Karpas-422 (cell line): ENCODE results near the gene ROBO1. TPM values are rescaled to one million over a fixed set of nuclear protein-coding genes. Genes with fewer than 3 reads are reported as not detected.

Experiments used
- DNase-seq: peaks from one replicate; pipeline ENCODE4 v3.0.0-alpha.2; 2015
- H2AFZ ChIP-seq: fragments of 200-600 bp; sonication (generic); 2 replicates; pipeline ENCODE4 v1.6.1; 2014; ENCODE audit warnings: antibody characterized with exemption, low read length, mixed read lengths
- H3K27ac ChIP-seq: fragments of 200-600 bp; sonication (generic); 2 replicates; pipeline ENCODE4 v1.5.1; 2014; ENCODE audit warnings: mild to moderate bottlenecking, low read length, moderate library complexity
- H3K27me3 ChIP-seq: fragments of 200-600 bp; sonication (generic); 2 replicates; pipeline ENCODE4 v1.6.1; 2014; ENCODE audit warnings: low read length, mixed read lengths
- H3K36me3 ChIP-seq: fragments of 200-600 bp; sonication (generic); 2 replicates; pipeline ENCODE4 v1.6.1; 2014; ENCODE audit warnings: low read length, mixed read lengths; ENCODE audit not compliant: insufficient read depth
- H3K4me1 ChIP-seq: fragments of 200-600 bp; sonication (generic); 2 replicates; pipeline ENCODE4 v1.6.1; 2014; ENCODE audit warnings: mild to moderate bottlenecking, low read length, mixed read lengths
- H3K4me2 ChIP-seq: fragments of 200-600 bp; sonication (generic); 2 replicates; pipeline ENCODE4 v1.6.1; 2014; ENCODE audit warnings: low read length, low read depth, mild to moderate bottlenecking; ENCODE audit not compliant: poor library complexity, severe bottlenecking
- H3K4me3 ChIP-seq: fragments of 200-600 bp; sonication (generic); 2 replicates; pipeline ENCODE4 v1.5.1; 2014; ENCODE audit warnings: mild to moderate bottlenecking, antibody characterized with exemption, low read length, mixed read lengths
- H3K79me2 ChIP-seq: fragments of 200-600 bp; sonication (generic); 2 replicates; pipeline ENCODE4 v1.6.1; 2014; ENCODE audit warnings: mild to moderate bottlenecking, low read length, mixed read lengths
- H3K9ac ChIP-seq: fragments of 200-600 bp; sonication (generic); 2 replicates; pipeline ENCODE4 v1.6.0; 2014; ENCODE audit warnings: low read length
- H3K9me2 ChIP-seq: fragments of 200-600 bp; sonication (generic), shearing (Covaris generic); replicated peaks from 2 replicates; pipeline ENCODE4 v1.6.0; 2014; ENCODE audit warnings: mild to moderate bottlenecking, low read length, moderate library complexity; ENCODE audit not compliant: insufficient read depth
- H3K9me3 ChIP-seq: fragments of 300-700, 200-600 bp; sonication (generic); 2 replicates; pipeline ENCODE4 v1.6.1; 2014; ENCODE audit warnings: low read length, mixed read lengths
- H4K20me1 ChIP-seq: fragments of 200-600 bp; sonication (generic); 2 replicates; pipeline ENCODE4 v1.6.1; 2014; ENCODE audit warnings: mild to moderate bottlenecking, antibody characterized with exemption, low read length, low read depth; ENCODE audit not compliant: insufficient read depth
- total RNA-seq: library from RNA; depleted of rRNA; stranded (reverse); fragments of >200 nt; shearing (Covaris generic); gene quantifications from 2 replicates; pipeline ENCODE4 v1.2.3, GENCODE V29; 2014; ENCODE audit warnings: low replicate concordance

Gene ROBO1
- total RNA-seq, 1 experiment from 2014 or later = not detected

- H3K9me3 ChIP-seq = no peaks in the 10 kb centered on the region
- no peaks in the 10 kb centered on the region for H3K79me2 ChIP-seq
- H4K20me1 ChIP-seq = no peaks in the 10 kb centered on the region
- H3K4me2 ChIP-seq = no peak overlapping the region
- DNase-seq = no peak
- H3K27me3 ChIP-seq = no peaks in the 10 kb centered on the region
- no peak overlapping the region for H3K9ac ChIP-seq
- H2AFZ ChIP-seq = no peak overlapping the region
- H3K4me1 ChIP-seq = no peaks in the 10 kb centered on the region
- H3K27ac ChIP-seq = no peak overlapping the region
- no peaks in the 10 kb centered on the region for H3K36me3 ChIP-seq
- no peak overlapping the region for H3K4me3 ChIP-seq
- no peaks in the 10 kb centered on the region for H3K9me2 ChIP-seq
These were observed 605.9 kb downstream of the ROBO1 start for GRCh38 chr3:79161941-79162340.

- no peaks in the 10 kb centered on the region for H4K20me1 ChIP-seq
- no peaks in the 10 kb centered on the region for H3K36me3 ChIP-seq
- no peaks in the 10 kb centered on the region for H3K27me3 ChIP-seq
- H3K4me3 ChIP-seq = no peak overlapping the region
- H3K4me1 ChIP-seq = no peaks in the 10 kb centered on the region
- H3K9me3 ChIP-seq = no peaks in the 10 kb centered on the region
- H3K79me2 ChIP-seq = no peaks in the 10 kb centered on the region
- no peak overlapping the region for H3K4me2 ChIP-seq
- no peak overlapping the region for H2AFZ ChIP-seq
- H3K27ac ChIP-seq = no peak overlapping the region
- no peak overlapping the region for H3K9ac ChIP-seq
- H3K9me2 ChIP-seq = no peaks in the 10 kb centered on the region
- DNase-seq = no peak
These were observed 607.4 kb downstream of the ROBO1 start for GRCh38 chr3:79160421-79160820.

- no peak overlapping the region for H3K4me2 ChIP-seq
- H3K9me2 ChIP-seq = no peaks in the 10 kb centered on the region
- H3K27ac ChIP-seq = no peak overlapping the region
- no peak overlapping the region for H2AFZ ChIP-seq
- no peak overlapping the region for H3K4me3 ChIP-seq
- no peaks in the 10 kb centered on the region for H3K79me2 ChIP-seq
- no peaks in the 10 kb centered on the region for H3K9me3 ChIP-seq
- H3K27me3 ChIP-seq = no peaks in the 10 kb centered on the region
- H4K20me1 ChIP-seq = no peaks in the 10 kb centered on the region
- H3K4me1 ChIP-seq = no peaks in the 10 kb centered on the region
- no peak for DNase-seq
- H3K9ac ChIP-seq = no peak overlapping the region
- H3K36me3 ChIP-seq = no peaks in the 10 kb centered on the region
These were observed 608.1 kb downstream of the ROBO1 start for GRCh38 chr3:79159736-79160135.

GRCh38 chr3:79157191-79157590 is 610.6 kb downstream of the ROBO1 start:
- Histone ChIP-seq H3K79me2 (no peaks in the 10 kb centered on the region), H3K27me3 (no peaks in the 10 kb centered on the region), H2AFZ (no peak overlapping the region), H3K9ac (no peak overlapping the region), H3K36me3 (no peaks in the 10 kb centered on the region), H3K4me2 (no peak overlapping the region), H3K4me3 (no peak overlapping the region), H3K4me1 (no peaks in the 10 kb centered on the region), H3K27ac (no peak overlapping the region), H4K20me1 (no peaks in the 10 kb centered on the region), H3K9me3 (no peaks in the 10 kb centered on the region), H3K9me2 (no peaks in the 10 kb centered on the region)
- no peak for DNase-seq

- no peak overlapping the region for H3K4me2 ChIP-seq
- no peaks in the 10 kb centered on the region for H3K9me3 ChIP-seq
- H4K20me1 ChIP-seq = no peaks in the 10 kb centered on the region
- no peak overlapping the region for H3K4me3 ChIP-seq
- no peaks in the 10 kb centered on the region for H3K9me2 ChIP-seq
- no peak overlapping the region for H3K9ac ChIP-seq
- H3K79me2 ChIP-seq = no peaks in the 10 kb centered on the region
- DNase-seq = no peak
- no peaks in the 10 kb centered on the region for H3K4me1 ChIP-seq
- no peak overlapping the region for H2AFZ ChIP-seq
- H3K27ac ChIP-seq = no peak overlapping the region
- no peaks in the 10 kb centered on the region for H3K36me3 ChIP-seq
- H3K27me3 ChIP-seq = no peaks in the 10 kb centered on the region
These were observed 612.9 kb downstream of the ROBO1 start for GRCh38 chr3:79154865-79155264.

GRCh38 chr3:79148786-79149185 is 619.0 kb downstream of the ROBO1 start:
- Histone ChIP-seq H3K4me2 (no peak overlapping the region), H3K79me2 (no peaks in the 10 kb centered on the region), H3K4me1 (no peaks in the 10 kb centered on the region), H3K27ac (no peak overlapping the region), H3K9me3 (no peaks in the 10 kb centered on the region), H3K9ac (no peak overlapping the region), H3K4me3 (no peak overlapping the region), H2AFZ (no peak overlapping the region), H3K9me2 (no peaks in the 10 kb centered on the region), H3K36me3 (no peaks in the 10 kb centered on the region), H3K27me3 (no peaks in the 10 kb centered on the region), H4K20me1 (no peaks in the 10 kb centered on the region)
- no peak for DNase-seq

- no peak overlapping the region for H3K27ac ChIP-seq
- no peak overlapping the region for H3K4me3 ChIP-seq
- no peak overlapping the region for H3K9ac ChIP-seq
- H3K4me1 ChIP-seq = no peaks in the 10 kb centered on the region
- no peaks in the 10 kb centered on the region for H4K20me1 ChIP-seq
- H3K27me3 ChIP-seq = no peaks in the 10 kb centered on the region
- H3K36me3 ChIP-seq = no peaks in the 10 kb centered on the region
- no peaks in the 10 kb centered on the region for H3K79me2 ChIP-seq
- H3K9me2 ChIP-seq = no peaks in the 10 kb centered on the region
- no peak overlapping the region for H2AFZ ChIP-seq
- no peaks in the 10 kb centered on the region for H3K9me3 ChIP-seq
- no peak overlapping the region for H3K4me2 ChIP-seq
- no peak for DNase-seq
These were observed 621.8 kb downstream of the ROBO1 start for GRCh38 chr3:79146024-79146423.

- Histone ChIP-seq H2AFZ (no peak overlapping the region), H3K9me2 (no peaks in the 10 kb centered on the region), H3K9ac (no peak overlapping the region), H3K4me2 (no peak overlapping the region), H3K79me2 (no peaks in the 10 kb centered on the region), H3K4me1 (no peaks in the 10 kb centered on the region), H3K9me3 (no peaks in the 10 kb centered on the region), H4K20me1 (no peaks in the 10 kb centered on the region), H3K4me3 (no peak overlapping the region), H3K27ac (no peak overlapping the region), H3K27me3 (no peaks in the 10 kb centered on the region), H3K36me3 (no peaks in the 10 kb centered on the region)
- no peak for DNase-seq
These were observed 627.1 kb downstream of the ROBO1 start for GRCh38 chr3:79140708-79141107.
